Smooth muscle cell (in vitro differentiated cells): ENCODE measurements around the gene AHI1. TPM values are rescaled to one million over a fixed set of nuclear protein-coding genes. Genes with fewer than 3 reads are reported as not detected.

ENCODE experiments used
- DNase-seq: peaks from one replicate; lab custom pipeline; 2025; ENCODE audit not compliant: unreplicated experiment; lab: John Stamatoyannopoulos, UW
- H2AFZ ChIP-seq: fragments of 200-600 bp; sonication (generic); 2 replicates; pipeline ENCODE4 v1.6.0; 2016; ENCODE audit warnings: antibody characterized with exemption, low read depth, mild to moderate bottlenecking
- H3F3A ChIP-seq: fragments of 200-600 bp; sonication (generic); 2 replicates; pipeline ENCODE4 v1.6.0; 2017; ENCODE audit warnings: antibody characterized with exemption, low read depth
- H3K27ac ChIP-seq: fragments of 200-600 bp; sonication (generic); 2 replicates; pipeline ENCODE4 v1.5.1; 2016; ENCODE audit warnings: low read depth, mild to moderate bottlenecking
- H3K27me3 ChIP-seq: fragments of 200-600 bp; sonication (generic); 2 replicates; pipeline ENCODE4 v1.6.1; 2016; ENCODE audit warnings: low read depth, mild to moderate bottlenecking
- H3K36me3 ChIP-seq: fragments of 200-600 bp; sonication (generic); 2 replicates; pipeline ENCODE4 v1.5.1; 2016; ENCODE audit warnings: low read depth
- H3K4me1 ChIP-seq: fragments of 200-600 bp; sonication (generic); 2 replicates; pipeline ENCODE4 v1.5.1; 2016; ENCODE audit warnings: low read depth
- H3K4me2 ChIP-seq: fragments of 200-600 bp; sonication (generic); 2 replicates; pipeline ENCODE4 v1.6.0; 2016; ENCODE audit warnings: mild to moderate bottlenecking
- H3K4me3 ChIP-seq: fragments of 200-600 bp; sonication (generic); 2 replicates; pipeline ENCODE4 v1.5.1; 2016; ENCODE audit warnings: mild to moderate bottlenecking
- H3K79me2 ChIP-seq: fragments of 200-600 bp; sonication (generic); 2 replicates; pipeline ENCODE4 v1.6.0; 2016; ENCODE audit warnings: low read depth, mild to moderate bottlenecking
- H3K9ac ChIP-seq: fragments of 200-600 bp; sonication (generic); 2 replicates; pipeline ENCODE4 v1.6.0; 2016; ENCODE audit warnings: low read depth
- H3K9me3 ChIP-seq: fragments of 200-600 bp; sonication (generic); replicated peaks from 2 replicates; pipeline ENCODE4 v1.5.1; 2016; ENCODE audit warnings: low read depth
- H4K20me1 ChIP-seq: fragments of 200-600 bp; sonication (generic); 2 replicates; pipeline ENCODE4 v1.6.0; 2016; ENCODE audit warnings: low read depth
- CTCF ChIP-seq: fragments of 200-600 bp; sonication (generic); IDR thresholded peaks from 2 replicates; pipeline ENCODE4 v1.5.1; 2017; ENCODE audit warnings: borderline replicate concordance, mild to moderate bottlenecking, antibody characterized with exemption; ENCODE audit not compliant: insufficient read depth, poor library complexity, severe bottlenecking
- WGBS: methylation state at CpG from one replicate; pipeline ENCODE4 v1.1.7; 2016; ENCODE audit warnings: low lambda C conversion rate; 5-methylcytosine and 5-hydroxymethylcytosine counted together
- polyA plus RNA-seq: library from polyadenylated mRNA; unstranded; fragments of >200 nt; fragmentation: Nextera tagmentation; extraction: Ambion mirVana; gene quantifications from 2 replicates; pipeline ENCODE4 v1.2.1, GENCODE V29; 2016
- total RNA-seq: library from RNA; depleted of rRNA; stranded (reverse); fragments of >200 nt; gene quantifications from 2 replicates; pipeline ENCODE4 v1.2.3, GENCODE V29; 2014

AHI1 gene
- total and polyA plus RNA-seq, 2 experiments from 2014 or later = 16.0 to 18.8 TPM

- Histone ChIP-seq H3K9ac (no peak overlapping the region), H3K79me2 (no peaks in the 10 kb centered on the region), H3K36me3 (no peaks in the 10 kb centered on the region), H3K4me3 (no peak overlapping the region), H3K27me3 (no peaks in the 10 kb centered on the region), H2AFZ (no peak overlapping the region), H3K4me1 (no peaks in the 10 kb centered on the region), H3F3A (peaks cover 4% of the 10 kb centered on the region), H3K4me2 (no peak overlapping the region), H3K9me3 (no peaks in the 10 kb centered on the region), H4K20me1 (no peaks in the 10 kb centered on the region), H3K27ac (no peak overlapping the region)
- DNase-seq = no peak
- TF ChIP-seq CTCF = no peak
- 92% methylated on average over 2 of the region's 2 CpGs for WGBS
Measured at GRCh38 chr6:135517527-135517926, 20.0 kb upstream of the AHI1 start.

GRCh38 chr6:135514706-135515105, 17.2 kb upstream of the AHI1 start:
- WGBS = 88% methylated on average over 3 of the region's 3 CpGs
- no peaks in the 10 kb centered on the region for H3K27me3 ChIP-seq
- H3K79me2 ChIP-seq = no peaks in the 10 kb centered on the region
- H3K4me1 ChIP-seq = no peaks in the 10 kb centered on the region
- no peaks in the 10 kb centered on the region for H3K36me3 ChIP-seq
- H3K9ac ChIP-seq = no peak overlapping the region
- H2AFZ ChIP-seq = no peak overlapping the region
- H3K27ac ChIP-seq = no peak overlapping the region
- no peaks in the 10 kb centered on the region for H3K9me3 ChIP-seq
- no peak overlapping the region for H3K4me2 ChIP-seq
- no peaks in the 10 kb centered on the region for H4K20me1 ChIP-seq
- TF ChIP-seq CTCF = no peak
- no peak overlapping the region for H3K4me3 ChIP-seq
- H3F3A ChIP-seq = no peaks in the 10 kb centered on the region
- no peak for DNase-seq

GRCh38 chr6:135506270-135506997, 8.9 kb upstream of the AHI1 start:
- Histone ChIP-seq H3K27me3 (no peaks in the 10 kb centered on the region), H3K9ac (no peak overlapping the region), H4K20me1 (no peaks in the 10 kb centered on the region), H3K9me3 (no peaks in the 10 kb centered on the region), H3K79me2 (no peaks in the 10 kb centered on the region), H3F3A (no peaks in the 10 kb centered on the region), H3K4me1 (no peaks in the 10 kb centered on the region), H3K4me2 (peak overlapping the region; percentile 35), H3K36me3 (no peaks in the 10 kb centered on the region), H3K27ac (no peak overlapping the region), H3K4me3 (peak overlapping the region; percentile 23), H2AFZ (no peak overlapping the region)
- 68% methylated on average over 4 of the region's 4 CpGs for WGBS
- TF ChIP-seq CTCF = peak; percentile 63
- DNase-seq = no peak

- Histone ChIP-seq H3K9me3 (no peaks in the 10 kb centered on the region), H3K4me1 (no peaks in the 10 kb centered on the region), H3K36me3 (no peaks in the 10 kb centered on the region), H3F3A (no peaks in the 10 kb centered on the region), H3K4me3 (peak overlapping the region; percentile 23), H3K4me2 (no peak overlapping the region), H2AFZ (no peak overlapping the region), H3K79me2 (no peaks in the 10 kb centered on the region), H3K9ac (no peak overlapping the region), H3K27me3 (no peaks in the 10 kb centered on the region), H4K20me1 (no peaks in the 10 kb centered on the region), H3K27ac (no peak overlapping the region)
- no peak for DNase-seq
- TF ChIP-seq CTCF = no peak
- 57% methylated on average over 1 of the region's 1 CpG for WGBS
Measured at GRCh38 chr6:135505648-135506047, 8.1 kb upstream of the AHI1 start.
